ENCODE results near the gene NBEAL2.

- no peak for TF ChIP-seq PATZ1 (CRISPR knock-in tag; IDR thresholded peaks at IDR 0.05; ENCODE audit: borderline replicate concordance)
- no peak for TF ChIP-seq TSHZ2 (CRISPR knock-in tag; IDR thresholded peaks at IDR 0.05)
- TF ChIP-seq BACH2 (CRISPR knock-in tag; IDR thresholded peaks at IDR 0.05; ENCODE audit: borderline replicate concordance): no peak
Observed at GRCh38 chr3:46984591-46985459, 5.4 kb downstream of the NBEAL2 start.
